Ovary (tissue), 9 donors: ENCODE results near the gene GRIK3. TPM values are rescaled to one million over a fixed set of nuclear protein-coding genes. Genes with fewer than 3 reads are reported as not detected.

Source experiments
- DNase-seq, 5 donors: peaks; one replicate each; pipeline ENCODE4 v3.0.0-alpha.2; 2019 to 2020
- H3K27ac ChIP-seq, 2 donors: fragments of 200-600 bp; one replicate each; pipeline versions ENCODE4 v1.5.1 to v1.8.0; 2019 to 2022
- H3K27me3 ChIP-seq: fragments of 200-600 bp; one replicate; pipeline ENCODE4 v1.8.0; 2022
- H3K36me3 ChIP-seq: fragments of 200-600 bp; sonication (generic); one replicate; pipeline ENCODE4 v1.5.1; 2019
- H3K4me1 ChIP-seq: one replicate; pipeline ENCODE4 v1.8.1; 2013; ENCODE audit warnings: mild to moderate bottlenecking, moderate library complexity; ENCODE audit not compliant: insufficient read depth
- H3K4me3 ChIP-seq: fragments of 200-600 bp; sonication (generic); one replicate; pipeline ENCODE4 v1.5.1; 2017
- H3K9me3 ChIP-seq, 2 donors: fragments of 200-600 bp in 1 of 2; sonication (generic) in 1 of 2; one replicate each; pipeline versions ENCODE4 v1.5.1 to v1.8.1; 2013 to 2019; ENCODE audit warnings: mild to moderate bottlenecking in 1 of 2, moderate library complexity in 1 of 2
- EP300 ChIP-seq: sonication (generic); formaldehyde crosslinking; IDR thresholded peaks from one replicate; pipeline ENCODE4 v1.6.1; 2017; ENCODE audit warnings: antibody characterized with exemption
- POLR2A ChIP-seq: fragments of 450-650 bp; IDR thresholded peaks from one replicate; pipeline ENCODE4 v1.6.1; 2017; ENCODE audit warnings: antibody characterized with exemption, mild to moderate bottlenecking, moderate library complexity
- WGBS, 3 donors: extraction: QIAGEN DNeasy Blood & Tissue Kit in 1 of 3; methylation state at CpG; one replicate each; pipeline versions ENCODE4 v1.1.5 to v1.1.7; 2013 to 2017; 5-methylcytosine and 5-hydroxymethylcytosine counted together
- intact Hi-C, 4 donors: fragments of 100-400 bp; cut with DNase I; formaldehyde crosslinking; loops; one replicate each; pipeline versions ENCODE4 v1.11.0 to v1.15.1; 2022 to 2023
- polyA plus RNA-seq, 2 donors: library from polyadenylated mRNA; stranded (reverse); fragments of 200-250 nt in 1 of 2; fragments of 350-450 nt in 1 of 2; fragmentation: Illumina TruSeq in 1 of 2; extraction: RNeasy Lipid Tissue Mini Kit (QIAGEN cat#74804) in 1 of 2; gene quantifications; one replicate each; pipeline ENCODE4 v1.2.3, GENCODE V29; 2013 to 2014
- total RNA-seq, 7 donors: library from RNA; depleted of rRNA in 2 of 7; stranded (reverse); fragments of >200 nt in 2 of 7; fragmentation: NEBNext Ultra II Directional in 3 of 7; extraction: Animal tissue kit (Norgen Biotek cat#: 25700) in 3 of 7; gene quantifications; one replicate each; pipeline versions ENCODE4 v1.1.0 to v1.2.4, GENCODE V29; 2016 to 2023
- TF ChIP-seq, protein P1 (sequence below), 3 donors: fragments of 450-650 bp in 2 of 3; fragments of 200-600 bp in 1 of 3; IDR thresholded peaks; one replicate each; pipeline versions ENCODE4 v1.5.1 to v1.8.0; 2016 to 2022; ENCODE audit warnings: antibody characterized with exemption in 3 of 3, mild to moderate bottlenecking in 1 of 3
- donor health status: DM: no; HTN: no; CAD: no; lungs with moderate emphysema.
- donor health status: DM: no; HTN: no; CAD: no.
- donor health status: Bipolar disorder and iron deficiency.
- donor health status: DM: yes; HTN: yes; CAD: no.
- donor health status: DM: no; HTN: no; CAD: no.
- donor health status: DM: yes; HTN: yes; CAD: no.

Gene GRIK3
- total and polyA plus RNA-seq, 9 donors = 0.11 to 0.97 (median 0.32) TPM; not detected in 2

DNA sequence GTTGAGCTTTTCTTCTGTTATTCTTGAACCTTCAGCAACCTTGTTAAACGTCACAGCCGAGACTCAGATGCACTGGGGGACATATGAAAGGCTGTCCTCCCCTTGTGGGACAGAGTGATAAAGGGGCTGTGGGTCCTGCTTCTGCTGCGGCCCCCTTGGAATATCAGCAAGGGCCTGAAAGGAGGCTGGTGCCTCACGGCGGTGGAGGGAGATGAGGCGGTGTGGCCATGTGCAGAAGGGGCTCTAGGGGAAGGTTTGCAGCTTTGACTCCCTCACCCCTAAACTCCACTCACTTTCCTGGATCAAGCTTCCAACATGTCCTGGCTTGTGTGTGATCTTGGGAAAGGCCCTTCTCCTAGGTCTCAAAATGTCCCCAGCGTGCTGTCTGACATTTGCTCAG is 280.9 kb downstream of the GRIK3 start:
- no peak for DNase-seq
- intact Hi-C loops = no loop called here

DNA sequence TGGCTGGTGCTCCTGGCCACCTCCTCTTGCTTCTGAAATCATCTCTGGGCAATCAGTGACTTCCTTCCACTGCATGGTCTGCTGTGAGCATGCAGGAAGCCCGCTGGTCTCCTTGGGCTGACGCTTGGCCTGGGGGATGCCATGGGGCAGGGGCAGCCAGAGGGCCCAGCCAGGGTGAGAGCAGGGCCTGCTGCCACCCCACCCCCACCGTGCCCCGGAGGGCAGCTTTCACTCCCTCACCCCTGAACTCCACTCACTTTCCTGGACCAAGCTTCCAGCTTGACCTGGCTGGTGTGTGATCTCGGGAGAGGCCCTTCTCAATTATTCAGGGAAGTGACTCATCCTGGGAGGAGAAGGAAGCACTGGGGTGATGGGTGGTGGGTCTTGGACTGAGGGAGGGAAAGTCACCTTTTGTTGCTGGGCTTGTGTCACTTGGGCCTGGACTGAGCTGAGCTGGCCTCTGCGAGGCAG is 281.4 kb downstream of the GRIK3 start:
- Histone ChIP-seq H3K27me3 (no peaks in the 10 kb centered on the region), H3K9me3 (no peaks in the 10 kb centered on the region), H3K4me1 (no peaks in the 10 kb centered on the region), H3K27ac (no peak overlapping the region), H3K4me3 (no peak overlapping the region), H3K36me3 (no peaks in the 10 kb centered on the region)
- TF ChIP-seq, protein P1, sequence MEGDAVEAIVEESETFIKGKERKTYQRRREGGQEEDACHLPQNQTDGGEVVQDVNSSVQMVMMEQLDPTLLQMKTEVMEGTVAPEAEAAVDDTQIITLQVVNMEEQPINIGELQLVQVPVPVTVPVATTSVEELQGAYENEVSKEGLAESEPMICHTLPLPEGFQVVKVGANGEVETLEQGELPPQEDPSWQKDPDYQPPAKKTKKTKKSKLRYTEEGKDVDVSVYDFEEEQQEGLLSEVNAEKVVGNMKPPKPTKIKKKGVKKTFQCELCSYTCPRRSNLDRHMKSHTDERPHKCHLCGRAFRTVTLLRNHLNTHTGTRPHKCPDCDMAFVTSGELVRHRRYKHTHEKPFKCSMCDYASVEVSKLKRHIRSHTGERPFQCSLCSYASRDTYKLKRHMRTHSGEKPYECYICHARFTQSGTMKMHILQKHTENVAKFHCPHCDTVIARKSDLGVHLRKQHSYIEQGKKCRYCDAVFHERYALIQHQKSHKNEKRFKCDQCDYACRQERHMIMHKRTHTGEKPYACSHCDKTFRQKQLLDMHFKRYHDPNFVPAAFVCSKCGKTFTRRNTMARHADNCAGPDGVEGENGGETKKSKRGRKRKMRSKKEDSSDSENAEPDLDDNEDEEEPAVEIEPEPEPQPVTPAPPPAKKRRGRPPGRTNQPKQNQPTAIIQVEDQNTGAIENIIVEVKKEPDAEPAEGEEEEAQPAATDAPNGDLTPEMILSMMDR (IDR thresholded peaks at IDR 0.05) = no peak
- no peak for TF ChIP-seq POLR2A
- TF ChIP-seq EP300 = no peak
- intact Hi-C loops = no loop called here
- WGBS, 3 donors = 56 to 77% (median 59%) methylated on average over 6 of the region's 6 CpGs
- no peak for DNase-seq

More for the DNA sequence above, 280.9 kb downstream of the GRIK3 start:
- H3K27me3 ChIP-seq = no peaks in the 10 kb centered on the region
- TF ChIP-seq POLR2A (no peak), EP300 (no peak)
- TF ChIP-seq, protein P1 (IDR thresholded peaks at IDR 0.05) = no peak
- no peaks in the 10 kb centered on the region for H3K36me3 ChIP-seq
- no peaks in the 10 kb centered on the region for H3K4me1 ChIP-seq
- no peak overlapping the region for H3K27ac ChIP-seq
- H3K4me3 ChIP-seq = no peak overlapping the region
- WGBS, 3 donors = 63 to 82% (median 81%) methylated on average over 7 of the region's 7 CpGs
- no peaks in the 10 kb centered on the region for H3K9me3 ChIP-seq

DNA sequence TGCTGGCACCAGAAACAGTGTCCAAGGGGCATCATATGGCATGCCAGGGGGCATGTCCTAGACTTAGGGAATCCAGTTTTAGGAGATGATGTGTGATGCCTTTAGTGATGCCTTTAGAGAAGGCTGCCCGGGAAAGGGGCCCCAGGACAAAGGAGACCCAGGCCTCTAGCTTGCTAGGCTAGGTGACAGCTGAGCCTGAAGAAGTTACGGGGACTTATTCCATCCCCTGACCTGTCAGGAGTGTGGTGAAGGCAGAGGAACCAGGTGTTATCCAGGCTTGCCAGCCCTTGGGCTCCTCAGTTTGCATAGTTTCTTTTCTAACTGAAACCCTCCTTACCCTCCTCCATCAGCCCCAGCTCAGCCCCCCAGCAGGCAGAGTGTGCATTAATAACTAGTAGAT is 281.9 kb downstream of the GRIK3 start:
- intact Hi-C loops = no loop called here
- no peaks in the 10 kb centered on the region for H3K9me3 ChIP-seq
- no peaks in the 10 kb centered on the region for H3K27me3 ChIP-seq
- TF ChIP-seq, protein P1 (IDR thresholded peaks at IDR 0.05) = no peak
- no peaks in the 10 kb centered on the region for H3K4me1 ChIP-seq
- H3K4me3 ChIP-seq = no peak overlapping the region
- no peak overlapping the region for H3K27ac ChIP-seq
- H3K36me3 ChIP-seq = no peaks in the 10 kb centered on the region
- WGBS, 3 donors = 71 to 86% (median 74%) methylated on average over 2 of the region's 2 CpGs
- no peak for DNase-seq

DNA sequence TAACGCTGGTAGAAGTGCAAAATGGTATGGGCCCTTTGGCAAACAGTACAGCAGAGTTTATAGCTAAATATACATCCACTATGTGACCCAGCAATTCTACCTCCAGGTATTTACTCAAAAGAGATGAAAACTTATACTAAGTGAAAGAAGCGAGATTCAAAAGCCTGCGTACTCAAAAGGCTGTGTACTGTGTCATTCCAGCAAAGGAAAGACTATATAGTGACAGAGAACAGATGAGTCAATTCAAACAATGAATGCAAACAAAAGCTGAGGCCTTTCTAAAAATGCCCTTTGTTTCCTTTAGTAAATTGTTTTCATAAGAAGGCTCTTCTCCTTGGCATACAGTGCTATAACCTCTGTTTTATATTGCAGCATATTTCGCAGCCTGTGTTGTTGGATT is 282.8 kb downstream of the GRIK3 start:
- H3K4me3 ChIP-seq = no peak overlapping the region
- no peaks in the 10 kb centered on the region for H3K27me3 ChIP-seq
- 82 to 89% (median 87%) methylated on average over 4 of the region's 4 CpGs for WGBS, 3 donors
- TF ChIP-seq POLR2A = no peak
- TF ChIP-seq EP300 = no peak
- TF ChIP-seq, protein P1 (IDR thresholded peaks at IDR 0.05) = no peak
- no peaks in the 10 kb centered on the region for H3K36me3 ChIP-seq
- no peak for DNase-seq
- intact Hi-C loops = no loop called here
- H3K27ac ChIP-seq = no peak overlapping the region
- H3K4me1 ChIP-seq = no peaks in the 10 kb centered on the region
- H3K9me3 ChIP-seq = no peaks in the 10 kb centered on the region

DNA sequence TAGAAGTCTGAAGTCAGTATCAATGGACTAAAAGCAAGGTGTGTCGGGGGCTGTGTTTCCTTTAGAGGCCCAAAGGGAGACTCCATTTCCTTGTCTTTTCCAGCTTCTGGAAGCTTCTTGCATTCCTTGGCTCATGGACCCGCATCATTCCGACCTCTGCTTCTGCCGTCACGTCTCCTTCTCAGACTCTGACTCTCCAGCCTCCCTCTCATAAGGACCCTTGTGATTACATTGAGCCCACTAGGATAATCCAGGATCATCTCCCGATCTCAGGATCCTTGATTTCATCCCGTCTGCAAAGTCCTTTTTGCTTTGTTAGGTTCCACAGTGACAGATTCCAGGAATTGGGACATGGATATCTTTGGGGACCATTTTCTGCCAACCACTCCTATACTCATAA is 285.8 kb downstream of the GRIK3 start:
- Histone ChIP-seq H3K9me3 (no peaks in the 10 kb centered on the region), H3K27me3 (no peaks in the 10 kb centered on the region), H3K4me1 (no peaks in the 10 kb centered on the region), H3K4me3 (no peak overlapping the region), H3K27ac (no peak overlapping the region), H3K36me3 (no peaks in the 10 kb centered on the region)
- no peak for DNase-seq
- intact Hi-C loops = no loop called here
- 81 to 87% (median 82%) methylated on average over 7 of the region's 7 CpGs for WGBS, 3 donors
- TF ChIP-seq POLR2A (no peak), EP300 (no peak)
- TF ChIP-seq, protein P1 (IDR thresholded peaks at IDR 0.05) = no peak
